ENCODE results near the gene PTGER3.

GRCh38 chr1:71071720-71072119 lies 24.1 kb upstream of the PTGER3 start:
- TF ChIP-seq POLR2A (IDR thresholded peaks at IDR 0.05) (no peak), CTCF (IDR thresholded peaks at IDR 0.05) (no peak)
